GM18909 (cell line): ENCODE results near the gene RNF220.
"Not testable (repeated sequence)": the region's sequence is repeated elsewhere in the genome, so short reads cannot be mapped to it uniquely, and the experiment has no call there.

Experiments
- ATAC-seq: cut with Tn5 transposase; IDR thresholded peaks from one replicate; pipeline ENCODE4 v1.9.1; 2021; ENCODE audit warnings: mild to moderate bottlenecking; ENCODE audit not compliant: unreplicated experiment, poor library complexity

RNF220 gene

GRCh38 chr1:44663417-44663816 is 258.4 kb downstream of the RNF220 start:
- no peak for ATAC-seq

DNA sequence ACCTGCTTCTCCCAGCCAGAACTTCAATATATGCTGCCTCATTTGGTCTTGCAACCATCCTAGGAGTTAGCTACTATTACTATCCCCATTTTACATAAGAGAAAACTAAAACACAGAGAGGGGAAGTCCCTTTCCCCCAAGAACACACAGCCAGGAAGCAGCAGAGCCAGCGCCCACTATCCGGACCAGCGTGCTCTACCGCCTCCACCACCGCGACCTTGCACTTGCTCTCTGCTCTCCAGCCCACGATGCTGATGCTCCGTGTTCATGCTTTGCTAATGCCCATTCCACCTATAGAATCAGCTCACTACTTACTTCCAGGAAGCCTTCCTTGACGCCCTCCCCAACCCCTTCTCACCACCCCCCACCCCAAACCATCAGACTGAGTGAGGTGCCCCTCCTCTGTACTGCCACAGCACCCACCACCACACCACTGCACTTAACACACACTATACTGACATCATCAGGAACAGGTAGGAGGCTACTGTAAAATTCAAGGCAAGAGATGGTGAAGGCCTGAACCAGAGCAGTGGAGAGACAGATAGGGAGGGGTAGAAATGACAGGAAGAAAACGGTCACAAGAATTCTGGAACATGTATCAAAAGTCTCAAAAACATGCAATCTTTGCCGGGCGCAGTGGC is 259.8 kb downstream of the RNF220 start:
- no peak for ATAC-seq

GRCh38 chr1:44666719-44667118 is 261.7 kb downstream of the RNF220 start:
- ATAC-seq, result not testable (repeated sequence)

- ATAC-seq, result no peak
These were observed 265.9 kb downstream of the RNF220 start for GRCh38 chr1:44670751-44671640.

DNA sequence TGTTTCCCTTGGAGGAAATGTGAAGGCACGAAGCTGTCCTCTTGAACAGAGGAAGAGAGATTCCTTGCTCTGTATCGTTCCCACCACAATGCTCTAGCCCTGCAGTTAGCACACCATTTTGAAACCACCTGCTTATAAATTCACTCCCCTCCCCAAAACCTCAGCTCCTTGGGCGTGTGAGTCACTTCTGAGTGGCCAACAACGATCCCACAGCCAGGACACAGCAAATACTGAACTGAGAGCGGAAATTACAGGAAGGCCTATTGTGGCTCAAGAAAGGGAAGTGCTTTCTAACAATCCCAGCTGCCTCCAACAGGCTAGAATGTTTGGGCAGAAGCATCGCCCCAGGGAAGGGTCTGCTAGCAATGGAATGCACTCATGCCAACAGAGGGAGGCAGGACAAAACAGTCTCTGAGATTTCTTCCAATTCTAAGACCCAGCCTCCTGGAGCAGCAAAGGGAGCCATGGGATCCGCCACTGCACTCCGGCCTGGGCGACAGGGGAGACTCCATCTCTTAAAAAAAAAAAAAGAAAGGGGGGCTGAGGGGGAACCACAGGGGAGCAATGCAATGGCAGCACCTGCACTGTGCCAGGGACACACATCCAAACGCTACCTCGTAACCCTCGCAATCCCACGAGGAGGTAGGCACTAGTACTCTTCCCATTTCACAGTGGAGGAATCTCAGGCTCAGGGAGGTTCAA is 267.4 kb downstream of the RNF220 start:
- no peak for ATAC-seq

DNA sequence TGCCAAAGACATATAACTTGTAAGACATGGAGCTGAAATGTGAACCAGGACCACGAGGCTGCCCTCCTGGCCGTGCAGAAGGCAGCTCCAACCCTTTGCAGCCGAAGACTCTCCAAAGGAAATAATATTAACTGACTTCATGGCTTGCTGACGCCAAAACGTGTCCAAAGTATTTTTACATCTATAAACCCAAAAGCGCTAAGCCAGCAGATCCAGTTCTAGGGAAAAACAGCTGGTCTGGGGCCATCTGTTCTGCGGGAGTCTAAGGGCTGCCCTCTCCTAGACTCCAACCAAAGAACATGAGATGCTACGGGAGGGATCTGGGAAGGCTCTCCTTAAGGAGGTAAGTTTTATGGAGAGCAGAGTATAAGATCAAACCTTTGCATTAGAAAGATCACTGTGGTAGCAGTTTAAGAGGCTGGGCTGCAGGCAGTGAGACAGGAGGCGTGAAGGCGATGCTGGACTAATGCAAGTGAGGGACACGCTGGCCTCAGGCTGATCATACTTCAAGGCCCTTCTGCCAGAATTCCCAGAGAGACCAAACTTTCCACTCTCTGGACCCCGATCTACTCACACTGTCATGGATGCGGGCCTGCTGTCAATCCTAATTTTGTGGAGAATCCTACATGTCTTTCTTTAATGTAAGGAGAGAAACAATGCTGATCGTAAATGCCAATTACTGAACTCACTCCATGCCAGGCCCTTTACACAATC is 268.1 kb downstream of the RNF220 start:
- ATAC-seq, result no peak

- ATAC-seq, result peak; percentile 4
These were observed 268.6 kb downstream of the RNF220 start for GRCh38 chr1:44673675-44674112.

- peak; percentile 90 for ATAC-seq
These were observed 269.3 kb downstream of the RNF220 start, which contains the start of the genes ARMH1 and TMEM53 for GRCh38 chr1:44674113-44675000. Gene ARMH1 (plus strand): TSS chr1:44674714. CDS start chr1:44689698, 14,984 bp downstream. Gene TMEM53 (minus strand): TSS chr1:44674481. CDS start chr1:44674391, 90 bp downstream.

- no peak for ATAC-seq
These were observed 270.1 kb downstream of the RNF220 start for GRCh38 chr1:44675186-44675585.

DNA sequence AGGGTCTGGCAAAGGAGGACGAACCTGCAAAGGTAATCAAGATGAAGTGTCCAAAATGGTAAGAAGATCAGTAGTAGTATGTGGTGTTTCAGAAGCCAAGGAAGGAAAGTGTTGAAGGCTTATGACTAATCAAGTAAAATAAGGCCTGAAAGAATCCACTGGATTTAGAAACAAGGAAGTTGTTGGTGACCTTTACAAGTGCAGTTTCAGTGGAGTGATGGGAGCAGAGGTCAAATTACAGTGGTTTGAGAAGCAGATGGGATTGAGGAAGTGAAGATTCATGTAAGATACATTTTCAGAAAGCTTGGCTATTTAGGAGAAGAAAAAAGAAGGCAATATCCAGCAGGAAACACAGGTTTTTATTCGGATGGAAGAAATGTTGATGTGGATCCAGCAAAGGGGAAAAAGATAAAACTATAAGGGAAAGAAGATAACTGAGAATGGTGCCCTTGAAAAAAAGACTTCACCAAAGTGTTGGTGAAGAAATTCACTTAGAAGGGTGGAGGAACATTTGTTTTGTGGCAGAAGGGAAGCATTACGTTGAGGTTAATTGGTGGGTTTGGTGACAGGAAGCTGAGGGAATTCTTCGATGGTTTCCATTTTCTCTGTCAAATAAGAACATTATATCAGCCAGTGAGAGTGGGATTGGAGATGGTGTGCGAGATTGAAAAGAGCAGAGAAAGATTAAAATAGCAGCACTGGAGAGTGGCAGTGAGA is 271.6 kb downstream of the RNF220 start:
- ATAC-seq, result no peak

DNA sequence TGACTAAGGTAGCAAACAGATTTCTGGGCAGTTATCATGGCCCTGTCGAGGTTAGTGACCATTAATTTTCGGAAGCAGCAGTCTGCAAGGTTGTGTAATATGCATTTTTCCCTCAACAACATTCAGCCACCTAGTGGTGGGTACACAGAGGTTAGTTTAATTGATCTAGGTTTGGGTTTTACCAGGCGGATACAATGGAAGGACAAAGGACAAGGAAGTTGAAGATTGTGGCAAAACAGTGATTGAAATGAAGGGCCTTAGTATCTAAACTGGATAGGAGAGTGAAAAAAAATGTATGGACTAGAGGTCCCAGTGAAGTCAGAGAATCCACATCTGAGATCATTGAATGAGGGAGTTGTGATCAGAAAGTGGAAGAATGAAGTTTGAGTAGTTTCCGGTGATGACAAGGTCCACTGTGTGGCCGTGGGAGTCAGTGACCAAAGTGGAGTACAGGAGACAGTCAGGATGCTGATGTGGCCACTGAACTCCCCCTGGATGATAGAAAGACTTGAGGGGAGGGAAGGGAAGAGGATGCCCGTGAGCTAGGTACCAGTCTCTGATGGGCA is 272.2 kb downstream of the RNF220 start:
- ATAC-seq, result no peak

- no peak for ATAC-seq
These were observed 273.1 kb downstream of the RNF220 start for GRCh38 chr1:44678120-44678519.

DNA sequence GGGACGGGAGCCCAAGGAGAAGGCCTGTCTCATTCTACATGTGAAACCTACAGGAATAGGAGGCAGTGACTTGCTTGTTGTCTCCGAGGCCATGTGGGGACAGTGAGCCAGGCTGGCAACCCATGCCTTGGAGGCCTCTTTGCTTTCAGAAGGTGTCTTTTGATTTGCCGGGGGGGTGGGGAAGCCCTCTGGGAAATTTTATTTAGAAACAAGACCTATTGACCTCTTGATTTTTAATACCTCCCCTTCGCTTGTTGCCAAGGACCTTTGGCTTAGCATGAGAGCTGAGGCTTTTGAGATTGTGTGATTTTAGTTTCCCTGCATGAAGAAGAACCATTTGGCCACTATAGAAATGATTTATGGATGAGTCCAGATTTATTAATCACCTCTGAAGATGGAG is 273.6 kb downstream of the RNF220 start:
- ATAC-seq, result no peak

DNA sequence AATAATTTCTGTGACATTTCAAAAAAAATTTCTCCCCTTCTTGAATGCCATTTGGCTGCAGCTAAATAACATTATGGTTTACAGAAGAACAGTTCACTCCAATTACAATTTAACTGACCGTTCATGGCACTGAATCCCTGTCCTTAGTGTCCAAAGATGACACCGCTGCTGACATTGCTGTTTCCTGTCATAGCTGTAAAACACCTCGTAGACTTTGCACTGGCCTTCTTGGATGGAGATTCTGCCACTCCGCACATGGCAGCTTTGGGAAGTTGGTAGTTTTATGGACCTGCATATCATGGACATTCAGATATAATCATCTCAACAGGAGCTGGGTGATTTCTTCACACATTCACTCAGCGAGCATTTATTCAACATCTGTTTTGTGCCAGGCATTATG is 274.4 kb downstream of the RNF220 start:
- ATAC-seq, result no peak

GRCh38 chr1:44681905-44682882 is 277.1 kb downstream of the RNF220 start:
- no peak for ATAC-seq

GRCh38 chr1:44682883-44683265 is 277.8 kb downstream of the RNF220 start:
- no peak for ATAC-seq

DNA sequence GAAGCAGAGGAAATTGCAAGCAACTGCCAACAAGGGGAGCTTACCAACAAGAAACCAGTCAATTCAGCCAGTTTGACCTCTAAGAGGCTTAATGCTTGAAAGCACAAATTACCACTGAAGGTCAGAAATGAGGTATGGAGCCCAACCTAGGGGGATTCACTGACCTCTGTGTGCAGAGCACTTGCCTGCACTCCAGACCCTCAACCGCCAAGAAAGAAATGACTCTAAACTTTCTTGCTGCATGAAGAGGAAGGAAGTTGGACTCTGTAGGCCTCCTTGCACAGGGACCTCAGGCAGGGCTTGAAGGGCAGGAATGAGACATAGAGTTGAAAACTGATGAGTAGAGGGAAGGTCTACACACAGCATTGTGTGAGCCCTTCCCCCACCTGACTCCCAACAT is 279.5 kb downstream of the RNF220 start:
- peak; percentile 70 for ATAC-seq
